GM20000 (cell line): ENCODE data around the gene KDM3A.

Experiments used
- DNase-seq: peaks from one replicate; pipeline ENCODE4 v3.0.0; 2012; ENCODE audit warnings: low spot score
- TF ChIP-seq, protein P1 (sequence below): IDR thresholded peaks from 2 replicates; pipeline ENCODE4 v1.5.1; 2012; ENCODE audit warnings: mild to moderate bottlenecking, control low read depth; ENCODE audit errors: extremely low read depth, missing control alignments

KDM3A gene

DNA sequence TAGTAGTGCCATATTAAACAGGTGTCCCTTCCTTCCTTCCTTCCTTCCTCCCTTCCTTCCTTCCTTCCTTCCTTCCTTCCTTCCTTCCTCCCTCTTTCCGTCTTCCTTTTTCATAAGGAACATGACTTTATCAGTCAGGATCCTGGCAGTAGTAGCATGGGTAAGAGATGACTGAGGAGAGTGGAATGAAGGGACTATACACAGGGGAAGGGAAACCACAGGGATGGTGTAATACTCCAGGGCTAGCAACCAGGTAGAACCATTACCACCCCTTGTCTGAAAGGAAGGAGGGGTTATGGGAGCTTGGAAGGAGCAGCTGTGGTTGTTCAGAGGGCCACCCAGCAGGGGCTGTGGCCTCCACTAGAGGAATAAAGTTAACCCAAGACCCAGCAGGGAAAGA is 23.2 kb upstream of the KDM3A start:
- TF ChIP-seq, protein P1, sequence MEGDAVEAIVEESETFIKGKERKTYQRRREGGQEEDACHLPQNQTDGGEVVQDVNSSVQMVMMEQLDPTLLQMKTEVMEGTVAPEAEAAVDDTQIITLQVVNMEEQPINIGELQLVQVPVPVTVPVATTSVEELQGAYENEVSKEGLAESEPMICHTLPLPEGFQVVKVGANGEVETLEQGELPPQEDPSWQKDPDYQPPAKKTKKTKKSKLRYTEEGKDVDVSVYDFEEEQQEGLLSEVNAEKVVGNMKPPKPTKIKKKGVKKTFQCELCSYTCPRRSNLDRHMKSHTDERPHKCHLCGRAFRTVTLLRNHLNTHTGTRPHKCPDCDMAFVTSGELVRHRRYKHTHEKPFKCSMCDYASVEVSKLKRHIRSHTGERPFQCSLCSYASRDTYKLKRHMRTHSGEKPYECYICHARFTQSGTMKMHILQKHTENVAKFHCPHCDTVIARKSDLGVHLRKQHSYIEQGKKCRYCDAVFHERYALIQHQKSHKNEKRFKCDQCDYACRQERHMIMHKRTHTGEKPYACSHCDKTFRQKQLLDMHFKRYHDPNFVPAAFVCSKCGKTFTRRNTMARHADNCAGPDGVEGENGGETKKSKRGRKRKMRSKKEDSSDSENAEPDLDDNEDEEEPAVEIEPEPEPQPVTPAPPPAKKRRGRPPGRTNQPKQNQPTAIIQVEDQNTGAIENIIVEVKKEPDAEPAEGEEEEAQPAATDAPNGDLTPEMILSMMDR = no peak
- DNase-seq = no peak

DNA sequence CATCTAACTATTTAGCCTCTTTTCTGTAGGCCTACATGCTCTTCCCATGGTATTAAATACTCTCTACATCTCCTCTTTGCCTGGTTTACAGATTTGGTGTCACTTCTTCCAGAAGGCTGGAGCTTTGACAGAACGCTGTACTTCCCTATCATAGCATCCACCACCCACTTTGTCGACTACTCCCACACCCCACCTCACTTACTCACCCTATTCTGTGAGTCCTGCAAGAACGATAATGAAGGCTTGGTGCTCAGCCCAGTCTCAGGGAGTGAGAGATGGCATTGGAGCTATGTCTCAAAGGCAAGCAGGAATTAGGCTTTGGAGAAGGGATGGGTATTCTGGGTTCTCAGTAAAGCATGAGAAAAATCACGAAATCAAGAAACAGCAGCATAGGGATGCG is 20.3 kb upstream of the KDM3A start:
- TF ChIP-seq, protein P1 = no peak
- DNase-seq = no peak

- no peak for DNase-seq
- TF ChIP-seq, protein P1 = no peak
Observed at GRCh38 chr2:86426271-86426670, 14.9 kb upstream of the KDM3A start.

DNA sequence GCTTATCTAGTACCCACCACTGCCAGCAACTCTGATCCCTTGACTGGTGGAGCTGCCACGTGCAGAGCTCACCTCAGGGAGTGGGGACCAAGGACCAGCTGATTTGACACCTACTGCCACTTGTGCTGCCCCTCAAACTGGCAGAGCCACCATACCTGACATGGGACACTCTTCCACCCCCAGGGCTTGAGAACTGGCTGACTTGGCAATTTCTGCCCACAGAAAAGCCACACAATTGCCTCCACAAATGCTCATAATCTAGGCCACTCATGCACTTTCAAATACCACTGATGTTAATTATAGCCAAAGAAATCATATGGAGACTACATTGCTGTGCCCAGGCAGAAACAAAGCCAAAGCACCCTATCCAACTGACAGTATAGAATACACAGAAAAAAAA is 11.8 kb upstream of the KDM3A start:
- TF ChIP-seq, protein P1 = no peak
- DNase-seq = no peak

DNA sequence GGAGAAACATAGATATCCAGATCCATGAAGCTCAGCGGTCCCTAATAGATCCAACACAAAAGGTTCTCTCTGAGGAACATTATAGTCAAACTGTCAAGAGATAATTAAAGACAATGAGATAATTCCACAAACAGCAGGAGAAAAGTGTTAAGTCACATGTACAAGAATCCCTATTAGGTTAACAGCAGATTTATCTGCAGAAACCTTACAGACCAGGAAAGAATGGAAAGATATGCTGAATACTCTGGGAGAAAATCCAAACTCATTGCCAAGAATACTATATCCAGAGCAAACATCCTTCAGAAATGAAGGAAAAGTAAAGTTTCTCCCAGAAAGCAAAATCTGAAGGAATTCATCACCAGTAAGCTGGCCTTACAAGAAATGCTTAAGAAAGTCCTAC is 10.8 kb upstream of the KDM3A start:
- TF ChIP-seq, protein P1 = no peak
- DNase-seq = no peak

DNA sequence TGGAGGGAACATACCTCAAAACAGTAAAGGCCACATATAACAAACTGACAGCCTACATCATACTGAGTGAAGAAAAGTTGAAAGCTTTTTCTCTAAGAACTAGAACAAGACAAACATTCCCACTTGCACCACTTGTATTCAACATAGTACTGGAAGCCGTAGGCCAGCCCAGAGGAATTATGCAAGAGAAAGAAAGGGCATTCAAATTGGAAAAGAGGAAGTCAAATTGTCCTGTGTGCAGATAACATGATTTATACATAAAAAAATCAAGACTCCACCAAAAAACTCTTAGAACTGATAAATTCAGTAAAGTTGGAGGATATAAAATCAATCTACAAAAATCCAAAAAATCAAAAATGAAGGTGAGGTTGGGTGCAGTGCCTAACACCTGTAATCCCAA is 8.0 kb upstream of the KDM3A start:
- DNase-seq = no peak
- TF ChIP-seq, protein P1 = no peak

GRCh38 chr2:86434290-86434689 is 6.9 kb upstream of the KDM3A start:
- no peak for DNase-seq
- TF ChIP-seq, protein P1 = no peak
